B cell (primary cell): Measurements from ENCODE around the gene DMRTA1. TPM values are rescaled to one million over a fixed set of nuclear protein-coding genes. Genes with fewer than 3 reads are reported as not detected.

Source experiments
- ATAC-seq: fragments of 200-7000 bp; cut with Tn5 transposase; one replicate; pipeline ENCODE4 v1.10.0; 2021; ENCODE audit warnings: low read depth, mild to moderate bottlenecking, moderate number of reproducible peaks, moderate library complexity
- CTCF ChIA-PET: fragments of 350-600 bp; sonication (Branson Sonifier 250); formaldehyde crosslinking; loops from one replicate; lab custom pipeline; 2021; ENCODE audit warnings: antibody characterized with exemption, inconsistent platforms; lab: Charles Lee
- POLR2A ChIA-PET: fragments of 350-600 bp; sonication (Branson Sonifier 250); formaldehyde crosslinking; loops from one replicate; lab custom pipeline; 2021; ENCODE audit warnings: antibody characterized with exemption; lab: Charles Lee
- DNase-seq: peaks from one replicate; pipeline ENCODE4 v3.0.0; 2013
- H2AFZ ChIP-seq: 2 replicates; pipeline ENCODE4 v1.6.1; 2012; ENCODE audit warnings: mild to moderate bottlenecking, low read depth, low read length; ENCODE audit not compliant: insufficient read depth, poor library complexity, severe bottlenecking
- H3K27ac ChIP-seq, 2 donors: 1 replicate in 1 of 2; 2 replicates in 1 of 2; pipeline ENCODE4 v1.5.1; 2012 to 2013; ENCODE audit warnings: low read length in 2 of 2, mild to moderate bottlenecking in 2 of 2, moderate library complexity in 1 of 2
- H3K27me3 ChIP-seq, 4 experiments: fragments of 200-600 bp in 1 of 4; sonication (generic) in 1 of 4; replicated peaks in 1 of 4; 1 replicate in 2 of 4; 2 replicates in 2 of 4; pipeline versions ENCODE4 v1.6.1 to v1.7.0; 2013 to 2016; ENCODE audit warnings: low read length in 3 of 4, mild to moderate bottlenecking in 2 of 4, mixed read lengths in 1 of 4, moderate library complexity in 1 of 4; ENCODE audit not compliant: insufficient read depth in 4 of 4, control insufficient read depth in 3 of 4; ENCODE audit errors: control extremely low read depth in 1 of 4
- H3K36me3 ChIP-seq, 2 experiments: replicated peaks in 1 of 2; 1 replicate in 1 of 2; 2 replicates in 1 of 2; pipeline versions ENCODE4 v1.6.1 to v1.7.1; 2013; ENCODE audit warnings: low read length in 1 of 2; ENCODE audit not compliant: insufficient read depth in 2 of 2, control insufficient read depth in 1 of 2; ENCODE audit errors: control extremely low read depth in 1 of 2, extremely low read depth in 1 of 2
- H3K4me1 ChIP-seq, 2 donors: fragments of 200-600 bp in 1 of 2; sonication (generic) in 1 of 2; 1 replicate in 1 of 2; 2 replicates in 1 of 2; pipeline versions ENCODE4 v1.5.1 to v1.6.1; 2013 to 2017; ENCODE audit warnings: low read length in 2 of 2; ENCODE audit not compliant: control insufficient read depth in 2 of 2, insufficient read depth in 2 of 2
- H3K4me2 ChIP-seq: replicated peaks from 2 replicates; pipeline ENCODE3; 2012; ENCODE audit warnings: mild to moderate bottlenecking, low read depth, low read length; ENCODE audit not compliant: poor library complexity, severe bottlenecking
- H3K4me3 ChIP-seq, 5 experiments: fragments of 200-600 bp in 1 of 5; sonication (generic) in 1 of 5; 1 replicate in 3 of 5; 2 replicates in 2 of 5; pipeline versions ENCODE4 v1.5.1 to v1.7.0; 2011 to 2016; ENCODE audit warnings: low read length in 4 of 5, mild to moderate bottlenecking in 4 of 5, low read depth in 2 of 5, control low read depth in 1 of 5, moderate library complexity in 1 of 5; ENCODE audit not compliant: insufficient read depth in 1 of 5; ENCODE audit errors: control extremely low read depth in 1 of 5, extremely low read depth in 1 of 5
- H3K79me2 ChIP-seq: fragments of 200-600 bp; sonication (generic); one replicate; pipeline ENCODE4 v1.6.0; 2016; ENCODE audit warnings: low read length; ENCODE audit not compliant: control insufficient read depth, insufficient read depth
- H3K9ac ChIP-seq: fragments of 200-600 bp; sonication (generic); 2 replicates; pipeline ENCODE4 v1.6.1; 2017; ENCODE audit warnings: mild to moderate bottlenecking, low read length, moderate library complexity
- H3K9me3 ChIP-seq, 3 donors: one replicate each; pipeline versions ENCODE4 v1.6.1 to v1.7.1; 2013; ENCODE audit warnings: low read length in 2 of 3; ENCODE audit not compliant: control insufficient read depth in 2 of 3, insufficient read depth in 1 of 3; ENCODE audit errors: control extremely low read depth in 1 of 3
- H4K20me1 ChIP-seq: 2 replicates; pipeline ENCODE4 v1.6.0; 2012; ENCODE audit warnings: mild to moderate bottlenecking, low read length; ENCODE audit not compliant: insufficient read depth, control insufficient read depth, poor library complexity, severe bottlenecking
- H3K27ac Mint-ChIP-seq: one replicate; pipeline ENCODE4 v1.8.0; 2021; ENCODE audit warnings: mixed read lengths
- H3K27me3 Mint-ChIP-seq: one replicate; pipeline ENCODE4 v1.8.0; 2021; ENCODE audit warnings: mixed read lengths
- H3K4me1 Mint-ChIP-seq: one replicate; pipeline ENCODE4 v1.8.0; 2021; ENCODE audit warnings: mixed read lengths
- H3K4me3 Mint-ChIP-seq: one replicate; pipeline ENCODE4 v1.8.0; 2021; ENCODE audit warnings: mixed read lengths
- H3K9me3 Mint-ChIP-seq: one replicate; pipeline ENCODE4 v1.8.0; 2022; ENCODE audit warnings: mixed read lengths; ENCODE audit not compliant: insufficient read depth
- EZH2 ChIP-seq: IDR thresholded peaks from 2 replicates; pipeline ENCODE4 v1.6.1; 2012; ENCODE audit warnings: borderline replicate concordance, low read depth, mild to moderate bottlenecking, moderate library complexity, low read length; ENCODE audit not compliant: insufficient read depth, poor library complexity, severe bottlenecking
- WGBS: methylation state at CpG from one replicate; pipeline ENCODE4 v1.1.5; 2013; ENCODE audit warnings: missing lambda C conversion rate; ENCODE audit not compliant: insufficient coverage; 5-methylcytosine and 5-hydroxymethylcytosine counted together
- intact Hi-C: fragments of 100-400 bp; cut with micrococcal nuclease; formaldehyde crosslinking; loops from one replicate; pipeline ENCODE4 v1.10.0; 2022
- polyA plus RNA-seq: library from polyadenylated mRNA; depleted of rRNA; stranded (reverse); fragments of >200 nt; gene quantifications from 2 replicates; pipeline ENCODE4 v1.2.3, GENCODE V29; 2012
- total RNA-seq, 2 donors: library from RNA; stranded (reverse); fragments of 120-200 nt in 1 of 2; gene quantifications; 1 replicate in 1 of 2; 2 replicates in 1 of 2; pipeline versions ENCODE4 v1.2.3 to v1.2.4, GENCODE V29; 2013 to 2022
- TF ChIP-seq, protein P1 (sequence below): fragments of 200-600 bp; IDR thresholded peaks from one replicate; pipeline ENCODE4 v1.8.0; 2022; ENCODE audit warnings: antibody characterized with exemption, mild to moderate bottlenecking

DMRTA1 gene
- total and polyA plus RNA-seq, 2 donors (not counting 1 experiment from before 2014, with no cell fraction given) = not detected

DNA sequence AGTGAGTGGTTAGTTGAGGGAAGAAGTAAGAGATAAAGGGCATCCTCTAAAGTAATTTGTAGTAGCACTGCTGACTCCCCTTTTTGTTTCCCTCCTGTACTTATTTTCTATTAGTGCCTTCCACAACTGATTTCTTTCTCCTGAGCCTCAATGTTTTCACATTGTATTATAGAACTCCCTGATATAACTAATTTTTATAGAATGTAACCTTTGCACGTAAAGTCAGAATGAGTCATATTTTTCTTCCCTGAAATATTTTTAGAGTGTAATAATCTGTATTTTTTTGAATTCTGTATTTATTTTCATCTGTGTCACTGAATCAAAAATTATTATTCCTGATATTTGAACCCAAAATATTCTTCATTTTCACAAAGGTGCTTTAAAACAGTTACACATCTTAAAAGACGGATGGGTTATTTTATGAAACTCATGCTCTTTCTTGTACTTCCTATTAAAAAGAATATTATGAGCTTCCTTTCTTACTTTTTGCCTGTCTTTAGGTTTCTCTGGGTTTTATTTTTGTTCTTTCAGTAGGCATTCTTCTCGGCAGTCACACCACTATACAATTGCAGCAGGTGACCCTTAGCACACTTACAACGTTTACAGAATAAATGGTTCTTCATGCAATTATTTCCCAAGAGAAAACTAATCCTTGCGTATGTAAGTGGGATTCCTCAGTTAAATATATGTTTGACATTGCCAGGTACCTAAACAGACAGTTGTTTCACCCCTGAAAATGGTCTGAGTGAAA, 30.5 kb upstream of the DMRTA1 start:
- H3K9me3 ChIP-seq = no peaks in the 10 kb centered on the region
- no CpG with 5 or more reads among the region's 5 CpGs for WGBS
- ChIA-PET POLR2A (no interaction called here), CTCF (no interaction called here)
- intact Hi-C loops = no loop called here
- H3K4me3 ChIP-seq = no peak overlapping the region
- no peaks in the 10 kb centered on the region for H3K27me3 Mint-ChIP-seq
- no peaks in the 10 kb centered on the region for H4K20me1 ChIP-seq
- no peak overlapping the region for H2AFZ ChIP-seq
- H3K36me3 ChIP-seq = no peaks in the 10 kb centered on the region
- no peak overlapping the region for H3K27ac ChIP-seq
- H3K9me3 Mint-ChIP-seq = peaks cover 4% of the 10 kb centered on the region
- H3K4me1 ChIP-seq = no peaks in the 10 kb centered on the region
- ATAC-seq (no peak), DNase-seq (no peak)
- H3K4me2 ChIP-seq = no peak overlapping the region
- H3K4me3 Mint-ChIP-seq = no peak overlapping the region
- no peak overlapping the region for H3K27ac Mint-ChIP-seq
- peaks cover 4% of the 10 kb centered on the region for H3K4me1 Mint-ChIP-seq
- no peak for TF ChIP-seq EZH2
- TF ChIP-seq, protein P1, sequence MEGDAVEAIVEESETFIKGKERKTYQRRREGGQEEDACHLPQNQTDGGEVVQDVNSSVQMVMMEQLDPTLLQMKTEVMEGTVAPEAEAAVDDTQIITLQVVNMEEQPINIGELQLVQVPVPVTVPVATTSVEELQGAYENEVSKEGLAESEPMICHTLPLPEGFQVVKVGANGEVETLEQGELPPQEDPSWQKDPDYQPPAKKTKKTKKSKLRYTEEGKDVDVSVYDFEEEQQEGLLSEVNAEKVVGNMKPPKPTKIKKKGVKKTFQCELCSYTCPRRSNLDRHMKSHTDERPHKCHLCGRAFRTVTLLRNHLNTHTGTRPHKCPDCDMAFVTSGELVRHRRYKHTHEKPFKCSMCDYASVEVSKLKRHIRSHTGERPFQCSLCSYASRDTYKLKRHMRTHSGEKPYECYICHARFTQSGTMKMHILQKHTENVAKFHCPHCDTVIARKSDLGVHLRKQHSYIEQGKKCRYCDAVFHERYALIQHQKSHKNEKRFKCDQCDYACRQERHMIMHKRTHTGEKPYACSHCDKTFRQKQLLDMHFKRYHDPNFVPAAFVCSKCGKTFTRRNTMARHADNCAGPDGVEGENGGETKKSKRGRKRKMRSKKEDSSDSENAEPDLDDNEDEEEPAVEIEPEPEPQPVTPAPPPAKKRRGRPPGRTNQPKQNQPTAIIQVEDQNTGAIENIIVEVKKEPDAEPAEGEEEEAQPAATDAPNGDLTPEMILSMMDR = no peak
- H3K79me2 ChIP-seq = no peaks in the 10 kb centered on the region
- no peak overlapping the region for H3K9ac ChIP-seq
- no peaks in the 10 kb centered on the region for H3K27me3 ChIP-seq

DNA sequence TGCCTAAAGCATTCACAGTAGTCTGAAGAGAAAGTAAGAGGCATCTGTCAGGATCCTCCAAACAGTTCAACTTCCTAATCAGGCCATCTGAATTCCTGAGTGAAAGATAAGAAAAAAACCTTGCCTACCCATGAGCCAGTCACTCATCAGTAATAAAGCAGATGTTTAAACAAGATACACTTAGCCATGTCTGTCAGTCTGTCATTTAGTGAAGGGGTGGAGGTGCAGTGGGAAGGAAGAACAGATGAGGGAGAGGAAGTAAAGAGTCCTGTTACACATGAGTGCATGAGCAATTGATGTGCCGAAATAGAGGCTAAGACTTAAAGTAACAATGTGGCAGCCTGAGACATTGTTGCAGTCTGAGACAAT, 29.9 kb upstream of the DMRTA1 start:
- peaks cover 4% of the 10 kb centered on the region for H3K4me1 Mint-ChIP-seq
- H3K4me3 ChIP-seq = no peak overlapping the region
- 17% methylated on average over 1 of the region's 1 CpG for WGBS

More for the DNA sequence above, 29.9 kb upstream of the DMRTA1 start:
- Mint-ChIP-seq H3K27me3 (peaks cover 3% of the 10 kb centered on the region), H3K9me3 (peaks cover 4% of the 10 kb centered on the region), H3K27ac (no peak overlapping the region), H3K4me3 (no peak overlapping the region)
- ChIA-PET POLR2A (no interaction called here), CTCF (no interaction called here)
- Histone ChIP-seq H3K9me3 (no peaks in the 10 kb centered on the region), H2AFZ (no peak overlapping the region), H3K9ac (no peak overlapping the region), H3K4me1 (no peaks in the 10 kb centered on the region), H4K20me1 (no peaks in the 10 kb centered on the region), H3K79me2 (no peaks in the 10 kb centered on the region), H3K27ac (no peak overlapping the region), H3K4me2 (no peak overlapping the region), H3K36me3 (no peaks in the 10 kb centered on the region), H3K27me3 (no peaks in the 10 kb centered on the region)
- DNase-seq (no peak), ATAC-seq (no peak)
- intact Hi-C loops = no loop called here
- TF ChIP-seq, protein P1 = no peak
- TF ChIP-seq EZH2 = no peak
